Jurkat, Clone E6-1 (cell line): ENCODE results near the gene YWHAQ.

Source experiments
- DNase-seq: peaks from one replicate; pipeline ENCODE4 v3.0.0-alpha.2; 2011; ENCODE audit warnings: low read depth, low spot score
- H3K4me3 ChIP-seq: 2 replicates; pipeline ENCODE4 v1.5.1; 2011; ENCODE audit warnings: mild to moderate bottlenecking, low read length, control low read depth, moderate library complexity

The YWHAQ gene

GRCh38 chr2:9657083-9657482 is 26.3 kb upstream of the YWHAQ start:
- H3K4me3 ChIP-seq, result no peak overlapping the region
- no peak for DNase-seq

- DNase-seq, result no peak
- H3K4me3 ChIP-seq, result no peak overlapping the region
Measured at GRCh38 chr2:9656270-9656766, 25.5 kb upstream of the YWHAQ start.

- no peak overlapping the region for H3K4me3 ChIP-seq
- DNase-seq, result no peak
Measured at GRCh38 chr2:9655441-9656269, 24.9 kb upstream of the YWHAQ start.

- DNase-seq, result no peak
- no peak overlapping the region for H3K4me3 ChIP-seq
Measured at GRCh38 chr2:9654452-9655100, 23.8 kb upstream of the YWHAQ start.

GRCh38 chr2:9653485-9654271 is 22.9 kb upstream of the YWHAQ start:
- H3K4me3 ChIP-seq, result no peak overlapping the region
- DNase-seq, result no peak

GRCh38 chr2:9652898-9653479 is 22.2 kb upstream of the YWHAQ start:
- H3K4me3 ChIP-seq, result no peak overlapping the region
- no peak for DNase-seq

GRCh38 chr2:9652267-9652666 is 21.5 kb upstream of the YWHAQ start:
- DNase-seq, result no peak

GRCh38 chr2:9650119-9650821 is 19.5 kb upstream of the YWHAQ start:
- no peak for DNase-seq
- H3K4me3 ChIP-seq, result no peak overlapping the region

More at GRCh38 chr2:9652267-9652666, 21.5 kb upstream of the YWHAQ start:
- no peak overlapping the region for H3K4me3 ChIP-seq

GRCh38 chr2:9649261-9649660 is 18.5 kb upstream of the YWHAQ start:
- no peak for DNase-seq
- H3K4me3 ChIP-seq, result no peak overlapping the region

- DNase-seq, result no peak
- no peak overlapping the region for H3K4me3 ChIP-seq
Measured at GRCh38 chr2:9648821-9649220, 18.0 kb upstream of the YWHAQ start.

- H3K4me3 ChIP-seq, result no peak overlapping the region
- peak; percentile 68 for DNase-seq
Measured at GRCh38 chr2:9647884-9648283, 17.1 kb upstream of the YWHAQ start.

- DNase-seq, result no peak
- H3K4me3 ChIP-seq, result no peak overlapping the region
Measured at GRCh38 chr2:9646196-9647030, 15.6 kb upstream of the YWHAQ start.

- no peak overlapping the region for H3K4me3 ChIP-seq
- no peak for DNase-seq
Measured at GRCh38 chr2:9644603-9645002, 13.8 kb upstream of the YWHAQ start.

GRCh38 chr2:9644021-9644420 is 13.2 kb upstream of the YWHAQ start:
- no peak for DNase-seq
- H3K4me3 ChIP-seq, result no peak overlapping the region

- no peak for DNase-seq
- no peak overlapping the region for H3K4me3 ChIP-seq
Measured at GRCh38 chr2:9641641-9642040, 10.8 kb upstream of the YWHAQ start.

- no peak for DNase-seq
- no peak overlapping the region for H3K4me3 ChIP-seq
Measured at GRCh38 chr2:9640403-9641104, 9.8 kb upstream of the YWHAQ start.

GRCh38 chr2:9639740-9640343 is 9.0 kb upstream of the YWHAQ start:
- no peak overlapping the region for H3K4me3 ChIP-seq
- DNase-seq, result no peak
